DND-41 (cell line): ENCODE data around the gene EDIL3.

Experiments
- CTCF ChIP-seq: IDR thresholded peaks from 2 replicates; pipeline ENCODE4 v1.5.1; 2012; ENCODE audit warnings: borderline replicate concordance, low read length, moderate library complexity, mild to moderate bottlenecking; ENCODE audit not compliant: poor library complexity, severe bottlenecking; ENCODE audit errors: extremely low read depth
- EZH2 ChIP-seq: IDR thresholded peaks from 3 replicates; pipeline ENCODE4 v1.6.1; 2012; ENCODE audit warnings: borderline replicate concordance, low read depth, mild to moderate bottlenecking, moderate library complexity, low read length, inconsistent platforms; ENCODE audit not compliant: severe bottlenecking

DNA sequence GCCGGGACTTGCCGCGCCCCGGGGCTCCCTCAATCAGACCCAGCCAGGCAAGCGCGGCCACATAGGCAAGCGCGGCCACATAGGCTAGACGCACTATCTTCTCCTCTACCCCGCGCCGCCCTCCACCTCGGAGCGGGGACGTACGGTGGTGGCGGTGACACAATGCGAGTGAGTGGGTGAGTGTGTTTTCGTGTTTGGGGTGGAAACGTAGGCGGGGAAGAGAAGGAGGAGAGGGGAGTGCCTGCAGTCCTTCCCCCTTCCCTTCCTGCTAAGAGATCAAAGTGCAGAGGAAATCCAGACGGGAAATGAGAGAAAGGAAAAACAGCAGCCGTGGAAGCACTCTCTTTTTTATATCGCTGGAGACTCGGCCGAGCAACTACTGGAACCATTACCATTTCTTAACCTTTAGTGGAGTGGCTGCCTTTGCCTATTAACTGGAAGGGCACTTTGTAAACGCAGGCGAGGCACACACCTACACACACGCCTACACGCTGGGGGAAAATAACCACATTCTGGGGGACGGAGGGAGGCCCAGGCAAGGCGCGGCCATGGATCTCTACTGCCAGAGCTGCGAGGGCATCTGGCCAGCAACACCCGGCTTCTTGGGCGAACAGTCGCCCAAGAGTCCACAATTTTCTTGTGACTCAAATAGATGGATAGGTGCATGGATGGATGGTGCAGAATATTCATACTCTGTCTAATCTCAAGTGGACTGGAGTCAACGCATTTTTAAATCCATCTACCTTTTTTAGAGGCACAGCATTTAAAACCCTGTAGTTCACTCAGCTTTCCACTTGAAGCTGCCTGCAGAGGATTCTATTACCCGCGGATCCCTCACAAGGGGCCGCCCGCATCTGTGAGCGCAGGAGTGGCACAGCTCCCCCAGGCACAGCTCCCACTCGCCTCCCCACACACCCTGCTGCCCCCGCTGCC lies 2.1 kb downstream of the EDIL3 start:
- TF ChIP-seq CTCF: no peak
- no peak for TF ChIP-seq EZH2
